HepG2 (cell line): Measurements from ENCODE around the gene DLL4. TPM values are rescaled to one million over a fixed set of nuclear protein-coding genes. Genes with fewer than 3 reads are reported as not detected.

Experiments
- ATF7 ChIP-seq, 2 experiments: fragments of 450-650 bp in 1 of 2; sonication (generic) in 1 of 2; formaldehyde crosslinking in 1 of 2; IDR thresholded peaks; 2 replicates each; pipeline versions ENCODE4 v1.4.0 to v1.6.1; 2016 to 2020; ENCODE audit warnings: antibody characterized with exemption in 1 of 2, mild to moderate bottlenecking in 1 of 2, missing genetic modification reagents in 1 of 2
- ETV6 ChIP-seq: sonication (generic); formaldehyde crosslinking; conservative IDR thresholded peaks from 2 replicates; pipeline ENCODE4 v1.4.0; 2020; ENCODE audit warnings: missing genetic modification reagents
- FOXO4 ChIP-seq: sonication (generic); formaldehyde crosslinking; conservative IDR thresholded peaks from 2 replicates; pipeline ENCODE4 v1.8.1; 2023; ENCODE audit warnings: missing genetic modification reagents
- GLI4 ChIP-seq: sonication (generic); formaldehyde crosslinking; IDR thresholded peaks from 2 replicates; pipeline ENCODE4 v1.5.1; 2020; ENCODE audit warnings: missing genetic modification reagents, mild to moderate bottlenecking, moderate library complexity, borderline replicate concordance
- KLF11 ChIP-seq: IDR thresholded peaks from 2 replicates; pipeline ENCODE4 v1.6.1; 2016; ENCODE audit warnings: missing compliant biosample characterization
- KLF16 ChIP-seq, 2 experiments: sonication (generic) in 1 of 2; formaldehyde crosslinking in 1 of 2; IDR thresholded peaks; 2 replicates each; pipeline versions ENCODE4 v1.6.1 to v1.8.0; 2016 to 2023; ENCODE audit warnings: missing genetic modification reagents in 2 of 2, missing compliant biosample characterization in 1 of 2
- MXD1 ChIP-seq: sonication (generic); formaldehyde crosslinking; IDR thresholded peaks from 2 replicates; pipeline ENCODE4 v1.4.0; 2020; ENCODE audit warnings: mild to moderate bottlenecking, missing genetic modification reagents
- MZF1 ChIP-seq: sonication (generic); formaldehyde crosslinking; IDR thresholded peaks from 2 replicates; pipeline ENCODE4 v1.8.1; 2023; ENCODE audit warnings: mild to moderate bottlenecking, missing genetic modification reagents, borderline replicate concordance
- NFATC3 ChIP-seq: sonication (generic); formaldehyde crosslinking; IDR thresholded peaks from 2 replicates; pipeline ENCODE4 v1.5.1; 2020; ENCODE audit warnings: mild to moderate bottlenecking, missing genetic modification reagents
- NR2F2 ChIP-seq: IDR thresholded peaks from 2 replicates; pipeline ENCODE4 v1.6.1; 2012; ENCODE audit warnings: low read depth, inconsistent platforms, borderline replicate concordance
- REL ChIP-seq: sonication (generic); formaldehyde crosslinking; conservative IDR thresholded peaks from 2 replicates; pipeline ENCODE4 v1.8.0; 2022; ENCODE audit warnings: mild to moderate bottlenecking, missing genetic modification reagents, moderate library complexity
- SRSF4 ChIP-seq: fragments of 200-400 bp; formaldehyde crosslinking; IDR thresholded peaks from one replicate; pipeline ENCODE4 v1.6.1; 2018; ENCODE audit warnings: mild to moderate bottlenecking, low read depth, low read length, moderate library complexity; ENCODE audit not compliant: poor library complexity, severe bottlenecking
- STAG1 ChIP-seq: sonication (generic); formaldehyde crosslinking; IDR thresholded peaks from 2 replicates; pipeline ENCODE4 v1.4.0; 2020; ENCODE audit warnings: missing genetic modification reagents
- ZBTB42 ChIP-seq: sonication (generic); formaldehyde crosslinking; IDR thresholded peaks from 2 replicates; pipeline ENCODE4 v1.5.0; 2020; ENCODE audit warnings: mild to moderate bottlenecking, missing genetic modification reagents
- ZNF430 ChIP-seq: sonication (generic); formaldehyde crosslinking; IDR thresholded peaks from 2 replicates; pipeline ENCODE4 v1.9.0; 2021; ENCODE audit warnings: mild to moderate bottlenecking, missing genetic modification reagents
- ZNF549 ChIP-seq: sonication (generic); formaldehyde crosslinking; IDR thresholded peaks from 2 replicates; pipeline ENCODE4 v1.5.0; 2020; ENCODE audit warnings: missing genetic modification reagents
- ZNF569 ChIP-seq: sonication (generic); formaldehyde crosslinking; IDR thresholded peaks from 2 replicates; pipeline ENCODE4 v1.5.0; 2020; ENCODE audit warnings: mild to moderate bottlenecking, missing genetic modification reagents, moderate library complexity, borderline replicate concordance
- ZNF572 ChIP-seq: sonication (generic); formaldehyde crosslinking; IDR thresholded peaks from 2 replicates; pipeline ENCODE4 v1.5.1; 2020; ENCODE audit warnings: mild to moderate bottlenecking, missing genetic modification reagents
- ZZZ3 ChIP-seq: sonication (generic); formaldehyde crosslinking; IDR thresholded peaks from 2 replicates; pipeline ENCODE4 v1.4.0; 2020; ENCODE audit warnings: missing genetic modification reagents, mild to moderate bottlenecking, borderline replicate concordance
- polyA plus RNA-seq, 8 experiments: library from polyadenylated mRNA; depleted of rRNA in 3 of 8; stranded (reverse) in 7 of 8; unstranded in 1 of 8; fragments of >200 nt; fragmentation: Illumina TruSeq in 4 of 8; extraction: Trizol in 4 of 8; gene quantifications; 2 replicates each; pipeline versions ENCODE4 v1.2.1 to v1.2.3, GENCODE V29; 2011 to 2016; ENCODE audit warnings: low read depth in 4 of 8, missing spikeins in 1 of 8, mixed read lengths in 1 of 8; ENCODE audit not compliant: insufficient read depth in 1 of 8
- total RNA-seq, 5 experiments: library from RNA; depleted of rRNA; stranded (reverse); fragments of >200 nt; fragmentation: Illumina TruSeq; extraction: Trizol; gene quantifications; 2 replicates each; pipeline ENCODE4 v1.2.3, GENCODE V29; 2016; ENCODE audit warnings: low read depth in 1 of 5
- TF ChIP-seq, protein P1 (sequence below): sonication (generic); formaldehyde crosslinking; IDR thresholded peaks from 2 replicates; pipeline ENCODE4 v1.8.0; 2022; ENCODE audit warnings: missing genetic modification reagents, mild to moderate bottlenecking, moderate library complexity, borderline replicate concordance
- TF ChIP-seq, protein P2 (sequence below): sonication (generic); formaldehyde crosslinking; IDR thresholded peaks from 2 replicates; pipeline ENCODE4 v1.4.0; 2020; ENCODE audit warnings: missing genetic modification reagents

The DLL4 gene
- total and polyA plus RNA-seq, 2 of the 13 experiments (the other 11 are each of a cell fraction or from before 2014, with no cell fraction given) = 0.20 to 0.25 TPM

- TF ChIP-seq SRSF4 (no peak), GLI4 (no peak), ATF7 (IDR thresholded peaks at IDR 0.05) (no peak), ATF7 (CRISPR knock-in tag; IDR thresholded peaks at IDR 0.05) (peak; percentile 58; the same call in 1 of the 2 replicates), MXD1 (CRISPR knock-in tag) (peak; percentile 61), MZF1 (CRISPR knock-in tag) (no peak), ZNF430 (CRISPR knock-in tag) (no peak), STAG1 (CRISPR knock-in tag) (peak; percentile 89), NFATC3 (CRISPR knock-in tag) (no peak), ZZZ3 (CRISPR knock-in tag) (0 out of 2 replicates have a peak, but pooled peaks have one; percentile 31), ZNF549 (CRISPR knock-in tag) (no peak), REL (CRISPR knock-in tag) (no peak), ETV6 (CRISPR knock-in tag) (no peak), ZNF569 (CRISPR knock-in tag) (no peak), KLF11 (CRISPR knock-in tag) (no peak), FOXO4 (CRISPR knock-in tag) (no peak), ZNF572 (CRISPR knock-in tag) (no peak; the same call in 1 of the 2 replicates), KLF16 (CRISPR knock-in tag; IDR thresholded peaks at IDR 0.05) (peak in 1 of 2 experiments; percentile 51; a peak in 1 of 4 replicates), NR2F2 (no peak), ZBTB42 (CRISPR knock-in tag) (no peak)
- TF ChIP-seq, protein P1, sequence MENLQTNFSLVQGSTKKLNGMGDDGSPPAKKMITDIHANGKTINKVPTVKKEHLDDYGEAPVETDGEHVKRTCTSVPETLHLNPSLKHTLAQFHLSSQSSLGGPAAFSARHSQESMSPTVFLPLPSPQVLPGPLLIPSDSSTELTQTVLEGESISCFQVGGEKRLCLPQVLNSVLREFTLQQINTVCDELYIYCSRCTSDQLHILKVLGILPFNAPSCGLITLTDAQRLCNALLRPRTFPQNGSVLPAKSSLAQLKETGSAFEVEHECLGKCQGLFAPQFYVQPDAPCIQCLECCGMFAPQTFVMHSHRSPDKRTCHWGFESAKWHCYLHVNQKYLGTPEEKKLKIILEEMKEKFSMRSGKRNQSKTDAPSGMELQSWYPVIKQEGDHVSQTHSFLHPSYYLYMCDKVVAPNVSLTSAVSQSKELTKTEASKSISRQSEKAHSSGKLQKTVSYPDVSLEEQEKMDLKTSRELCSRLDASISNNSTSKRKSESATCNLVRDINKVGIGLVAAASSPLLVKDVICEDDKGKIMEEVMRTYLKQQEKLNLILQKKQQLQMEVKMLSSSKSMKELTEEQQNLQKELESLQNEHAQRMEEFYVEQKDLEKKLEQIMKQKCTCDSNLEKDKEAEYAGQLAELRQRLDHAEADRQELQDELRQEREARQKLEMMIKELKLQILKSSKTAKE = no peak
- TF ChIP-seq, protein P2, sequence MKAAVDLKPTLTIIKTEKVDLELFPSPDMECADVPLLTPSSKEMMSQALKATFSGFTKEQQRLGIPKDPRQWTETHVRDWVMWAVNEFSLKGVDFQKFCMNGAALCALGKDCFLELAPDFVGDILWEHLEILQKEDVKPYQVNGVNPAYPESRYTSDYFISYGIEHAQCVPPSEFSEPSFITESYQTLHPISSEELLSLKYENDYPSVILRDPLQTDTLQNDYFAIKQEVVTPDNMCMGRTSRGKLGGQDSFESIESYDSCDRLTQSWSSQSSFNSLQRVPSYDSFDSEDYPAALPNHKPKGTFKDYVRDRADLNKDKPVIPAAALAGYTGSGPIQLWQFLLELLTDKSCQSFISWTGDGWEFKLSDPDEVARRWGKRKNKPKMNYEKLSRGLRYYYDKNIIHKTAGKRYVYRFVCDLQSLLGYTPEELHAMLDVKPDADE = no peak
Observed at GRCh38 chr15:40893733-40894680, 35.1 kb upstream of the DLL4 start, which contains the start of gene VPS18 (continued).
